ENCODE data around the gene ATP6V0D1.

Gene ATP6V0D1

DNA sequence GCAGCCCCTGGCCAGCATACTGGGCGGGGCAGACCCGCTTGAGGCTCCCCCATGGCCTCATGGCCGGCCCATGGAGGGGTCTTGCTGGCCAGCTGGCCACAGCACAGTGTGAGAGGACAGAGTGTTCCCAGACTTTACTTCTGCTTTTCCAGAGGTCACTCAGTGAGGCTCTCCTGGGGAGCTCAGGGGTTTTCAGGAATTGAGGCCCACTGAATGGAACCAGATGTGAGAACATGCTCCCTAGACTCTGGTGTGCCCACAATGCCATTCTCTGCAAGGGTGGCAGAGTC, 21.2 kb downstream of the ATP6V0D1 start:
- TF ChIP-seq, protein P1, sequence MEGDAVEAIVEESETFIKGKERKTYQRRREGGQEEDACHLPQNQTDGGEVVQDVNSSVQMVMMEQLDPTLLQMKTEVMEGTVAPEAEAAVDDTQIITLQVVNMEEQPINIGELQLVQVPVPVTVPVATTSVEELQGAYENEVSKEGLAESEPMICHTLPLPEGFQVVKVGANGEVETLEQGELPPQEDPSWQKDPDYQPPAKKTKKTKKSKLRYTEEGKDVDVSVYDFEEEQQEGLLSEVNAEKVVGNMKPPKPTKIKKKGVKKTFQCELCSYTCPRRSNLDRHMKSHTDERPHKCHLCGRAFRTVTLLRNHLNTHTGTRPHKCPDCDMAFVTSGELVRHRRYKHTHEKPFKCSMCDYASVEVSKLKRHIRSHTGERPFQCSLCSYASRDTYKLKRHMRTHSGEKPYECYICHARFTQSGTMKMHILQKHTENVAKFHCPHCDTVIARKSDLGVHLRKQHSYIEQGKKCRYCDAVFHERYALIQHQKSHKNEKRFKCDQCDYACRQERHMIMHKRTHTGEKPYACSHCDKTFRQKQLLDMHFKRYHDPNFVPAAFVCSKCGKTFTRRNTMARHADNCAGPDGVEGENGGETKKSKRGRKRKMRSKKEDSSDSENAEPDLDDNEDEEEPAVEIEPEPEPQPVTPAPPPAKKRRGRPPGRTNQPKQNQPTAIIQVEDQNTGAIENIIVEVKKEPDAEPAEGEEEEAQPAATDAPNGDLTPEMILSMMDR (conservative IDR thresholded peaks at IDR 0.05) = no peak
- H3K27ac ChIP-seq = peak overlapping the region; percentile 62

DNA sequence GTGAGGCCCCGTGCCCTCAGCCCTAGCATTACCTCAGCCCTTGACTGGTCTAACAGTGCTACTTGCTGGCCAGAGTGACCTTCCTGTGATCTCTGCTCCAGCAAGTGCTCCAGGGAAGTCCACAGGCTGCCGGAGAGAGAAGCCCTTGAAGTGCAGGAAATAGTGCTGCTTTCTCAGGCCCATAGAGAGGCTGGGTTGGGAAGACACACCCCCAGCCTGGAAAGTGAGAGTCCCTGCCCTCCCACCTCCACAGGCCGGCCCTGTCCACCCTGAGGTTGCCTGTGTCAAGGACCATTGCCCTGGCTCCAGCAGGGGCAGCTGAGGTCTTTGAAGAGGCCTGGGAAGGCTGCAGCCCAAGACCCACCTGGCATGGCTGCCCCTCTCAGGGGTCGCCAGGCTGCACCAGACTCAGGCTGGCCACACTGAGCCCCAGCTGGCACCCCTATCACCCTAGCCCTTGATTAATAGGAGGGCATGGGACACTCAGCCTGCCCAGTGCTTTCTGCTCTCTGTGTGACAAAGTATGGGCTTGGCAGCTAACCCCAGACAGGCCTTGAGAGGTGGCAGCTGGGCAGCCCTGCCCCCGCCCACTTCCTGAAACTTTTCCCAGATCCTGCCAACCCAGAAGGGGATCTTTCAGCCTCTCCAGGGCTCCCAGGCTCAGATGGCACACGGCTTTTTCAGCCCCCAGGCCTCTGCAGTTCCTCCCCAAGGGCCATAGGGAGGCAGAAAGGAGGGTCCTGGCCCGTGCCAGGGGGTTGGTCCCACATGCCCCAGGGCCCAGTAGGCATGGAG, 21.7 kb downstream of the ATP6V0D1 start:
- TF ChIP-seq, protein P1 (conservative IDR thresholded peaks at IDR 0.05) = no peak
- peak overlapping the region; percentile 62 for H3K27ac ChIP-seq

DNA sequence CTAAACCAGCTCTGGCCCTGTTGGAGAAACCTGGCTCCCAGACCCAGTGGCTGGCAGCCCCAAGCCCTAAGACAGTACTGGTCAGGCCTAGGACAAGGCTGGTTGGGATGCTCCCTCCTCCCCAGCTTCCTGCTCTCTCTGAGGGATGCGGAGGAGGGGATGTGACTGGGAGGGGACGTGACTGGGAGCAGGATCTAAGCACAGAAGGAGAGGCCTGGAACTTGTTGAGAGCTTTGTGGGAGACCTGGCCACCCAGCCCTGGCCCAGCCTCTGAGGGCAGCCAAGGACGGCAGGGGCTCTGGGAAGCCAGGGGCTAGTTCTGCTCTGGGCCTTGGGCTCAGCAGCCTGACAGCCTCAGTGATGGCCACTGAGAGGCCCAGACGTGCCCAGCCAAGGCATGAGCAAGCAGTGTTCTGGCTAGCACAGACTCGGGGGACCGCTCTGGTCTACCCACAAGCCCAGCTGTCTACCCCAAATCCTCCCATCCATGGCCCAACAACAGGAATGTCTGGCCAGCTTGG, 22.8 kb downstream of the ATP6V0D1 start:
- TF ChIP-seq, protein P1 (conservative IDR thresholded peaks at IDR 0.05) = no peak
- H3K27ac ChIP-seq = peak overlapping the region; percentile 62; the same call in 1 of the 2 replicates

DNA sequence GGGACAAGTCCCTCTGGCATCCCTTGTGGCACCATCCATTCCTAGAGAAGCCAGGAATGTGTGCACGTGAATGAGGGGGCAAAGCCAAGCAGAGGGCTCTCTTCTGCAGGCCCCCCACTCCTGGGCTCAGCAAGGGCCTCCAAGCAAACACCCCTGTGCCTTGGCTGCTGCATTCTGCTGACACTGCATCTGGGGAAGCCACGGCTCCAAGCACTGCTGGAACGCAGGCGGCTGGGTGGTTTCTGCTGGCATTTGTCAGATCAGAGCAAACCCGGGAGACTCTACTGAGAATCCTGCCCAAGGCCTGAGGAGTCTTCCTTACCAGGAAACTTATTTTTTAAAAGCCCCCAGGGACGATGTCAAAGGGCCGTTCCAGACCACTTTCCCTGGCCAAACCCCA, 23.3 kb downstream of the ATP6V0D1 start:
- peak overlapping the region; percentile 25; the same call in 1 of the 2 replicates for H3K27ac ChIP-seq
- TF ChIP-seq, protein P1 (conservative IDR thresholded peaks at IDR 0.05) = no peak

DNA sequence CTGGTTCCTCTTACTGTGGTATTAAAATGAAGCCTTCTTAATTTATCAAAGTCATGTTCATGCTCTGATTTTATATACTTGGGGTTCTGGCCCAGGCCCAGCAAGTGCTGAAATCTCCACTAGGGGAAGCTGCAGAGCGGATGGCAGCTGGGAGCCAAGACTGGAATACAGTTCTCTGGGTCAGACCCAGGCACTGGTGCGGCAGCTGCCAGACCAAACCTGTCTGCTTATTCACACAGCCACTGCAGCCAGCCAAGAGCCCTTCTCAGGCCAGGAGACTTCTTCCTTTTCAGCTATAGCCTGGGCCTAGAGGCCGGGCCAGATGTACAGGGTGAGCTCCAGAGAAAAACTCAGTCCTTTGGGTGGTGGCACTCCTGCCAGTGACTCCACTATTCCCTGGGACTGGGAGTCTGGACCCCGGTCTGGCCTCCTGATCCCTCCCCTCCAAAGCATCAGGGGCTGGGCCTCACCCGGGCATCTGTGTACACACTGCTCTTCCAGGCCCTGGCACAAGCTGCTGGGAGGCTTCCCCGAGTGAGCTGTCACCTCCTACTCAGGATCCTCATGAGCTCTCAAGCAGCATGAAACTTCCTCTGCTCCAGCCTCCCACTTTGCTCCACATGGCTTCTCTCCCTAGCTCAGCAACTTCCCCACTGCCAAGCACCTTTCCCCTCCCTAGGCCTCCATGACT, 24.4 kb downstream of the ATP6V0D1 start:
- peak overlapping the region; percentile 25 for H3K27ac ChIP-seq
- TF ChIP-seq, protein P1 (conservative IDR thresholded peaks at IDR 0.05) = peak; percentile 33

DNA sequence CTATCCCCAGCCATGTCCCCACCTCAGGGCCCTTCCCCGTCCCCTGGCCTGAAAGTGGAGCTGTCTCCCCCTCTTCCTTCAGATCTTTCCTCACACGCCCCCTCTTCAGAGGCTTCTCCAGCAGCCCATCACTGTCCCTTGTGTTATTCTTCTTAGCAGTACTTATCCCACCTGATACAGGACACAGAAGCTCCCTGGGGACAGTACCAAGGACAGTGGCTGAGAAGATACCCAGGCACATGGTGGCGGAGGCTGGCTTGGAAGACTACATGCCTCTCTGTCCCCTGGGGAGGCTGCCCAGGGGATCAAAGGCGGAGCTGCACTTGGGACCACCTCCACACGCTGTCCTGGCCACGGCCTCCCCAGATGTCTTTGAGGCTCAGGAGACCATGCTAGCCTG, 26.1 kb downstream of the ATP6V0D1 start:
- TF ChIP-seq, protein P1 (conservative IDR thresholded peaks at IDR 0.05) = no peak
- no peak overlapping the region for H3K27ac ChIP-seq

DNA sequence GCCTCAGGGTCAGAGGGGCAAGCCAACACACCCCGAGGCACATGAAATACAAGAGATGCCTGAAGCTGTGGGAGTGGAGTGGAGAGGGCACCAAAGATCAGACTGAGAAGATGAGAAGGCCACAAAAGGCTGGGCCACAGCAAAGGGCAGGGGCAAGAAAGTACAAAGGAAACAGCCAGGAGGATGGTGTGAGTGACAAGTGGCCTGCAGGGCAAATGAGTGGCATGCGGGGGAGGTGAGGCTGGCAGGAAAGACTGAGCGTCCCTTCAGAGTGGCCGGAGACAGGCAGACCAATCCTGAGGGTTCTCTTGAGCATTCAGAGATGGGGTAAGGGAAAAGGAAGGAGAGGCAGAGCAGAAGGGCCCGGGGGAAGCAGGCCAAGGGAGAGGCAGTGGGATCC, 26.9 kb downstream of the ATP6V0D1 start:
- H3K27ac ChIP-seq = peak overlapping the region; percentile 91

More for the DNA sequence above, 26.9 kb downstream of the ATP6V0D1 start:
- TF ChIP-seq, protein P1 (conservative IDR thresholded peaks at IDR 0.05) = no peak
